HG02642 (cell line): ENCODE measurements around the gene NSD2.

Experiments
- ATAC-seq: cut with Tn5 transposase; IDR thresholded peaks from one replicate; pipeline ENCODE4 v1.9.1; 2021; ENCODE audit warnings: mild to moderate bottlenecking; ENCODE audit not compliant: unreplicated experiment, poor library complexity

NSD2 gene

DNA sequence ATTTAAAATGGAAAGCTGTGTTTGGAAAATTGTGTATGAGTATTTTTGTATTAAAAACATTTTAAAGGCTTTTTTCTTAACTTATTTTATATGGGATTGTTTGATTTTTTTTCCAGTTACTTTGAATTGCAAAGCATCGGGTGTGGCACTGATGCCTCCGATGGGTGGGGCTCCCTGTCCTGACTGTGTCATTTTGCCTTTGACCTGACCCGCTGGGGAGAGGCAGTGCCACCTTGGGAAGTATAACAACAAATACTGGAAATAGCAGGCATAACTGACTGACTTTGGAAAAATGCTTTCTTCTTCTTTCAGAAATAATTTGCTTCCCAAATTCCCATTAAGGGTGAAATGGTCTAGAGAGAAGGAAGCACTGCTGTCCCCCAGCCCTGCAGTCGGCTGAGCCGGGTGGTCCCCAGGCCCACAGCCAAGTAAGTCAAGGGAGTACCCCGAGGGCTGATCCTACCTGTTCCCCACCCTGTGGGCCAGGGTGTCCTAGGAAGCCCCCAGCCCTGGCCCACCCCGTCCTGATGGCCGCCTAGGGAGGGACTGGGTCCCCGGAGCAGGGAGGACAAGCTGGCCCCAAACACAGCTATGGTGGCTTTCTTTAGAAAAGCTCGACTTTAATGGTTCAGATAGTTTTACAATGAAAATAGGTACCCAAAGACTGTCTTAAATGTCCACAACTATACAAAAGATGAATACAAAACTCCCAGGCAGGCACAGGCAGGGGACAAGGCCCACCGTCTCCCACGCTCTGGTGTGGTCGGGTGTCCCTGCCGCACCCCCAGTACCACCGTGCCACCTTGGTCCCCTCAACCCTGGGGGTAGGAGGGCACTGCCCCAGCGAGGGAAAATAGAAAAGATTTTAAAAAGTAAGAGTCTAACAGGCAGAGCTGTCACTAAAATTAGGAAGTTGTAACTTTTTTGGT lies 111.2 kb downstream of the NSD2 start:
- no peak for ATAC-seq

- no peak for ATAC-seq
These were observed 112.1 kb downstream of the NSD2 start for GRCh38 chr4:1983053-1983845.

- no peak for ATAC-seq
These were observed 112.7 kb downstream of the NSD2 start for GRCh38 chr4:1983846-1984405.

DNA sequence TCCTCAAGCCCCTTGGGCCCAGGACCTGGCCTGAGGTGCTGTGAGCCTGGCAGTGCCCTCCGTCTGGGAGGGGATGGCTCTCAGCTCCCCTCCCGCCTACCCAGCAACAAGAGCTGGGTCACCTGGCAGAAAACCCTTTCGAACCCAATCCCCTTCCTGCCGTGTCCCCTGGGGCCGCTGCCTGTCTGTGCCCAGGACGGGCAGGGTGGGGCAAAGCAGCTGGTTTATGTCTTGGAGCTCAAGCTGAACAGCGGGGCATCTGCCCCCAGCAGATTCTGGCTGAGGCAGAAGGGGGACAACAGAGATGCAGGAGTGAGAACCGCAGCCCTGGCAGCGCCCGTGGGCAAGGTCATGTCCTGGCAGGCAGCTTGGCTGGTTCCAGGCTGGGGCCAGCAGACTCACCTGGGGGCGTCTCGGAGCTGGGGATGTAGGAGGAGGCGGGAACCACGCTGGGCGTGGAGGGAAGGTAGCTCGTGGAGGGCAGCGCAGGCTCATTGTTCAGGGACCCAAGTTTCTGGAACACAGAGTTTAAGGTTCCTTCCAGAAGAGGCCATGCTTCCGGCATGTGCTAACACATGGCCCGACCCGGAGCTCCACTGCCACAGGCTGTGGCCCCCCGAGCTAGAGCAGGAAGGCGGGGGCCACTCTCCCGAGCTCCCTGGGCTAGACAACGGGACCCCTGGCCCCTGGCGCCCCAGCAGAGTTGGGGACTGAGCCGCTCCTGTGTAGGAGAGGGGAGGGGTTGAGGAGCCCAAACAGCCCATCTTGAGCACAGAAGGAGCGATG lies 113.4 kb downstream of the NSD2 start:
- no peak for ATAC-seq

DNA sequence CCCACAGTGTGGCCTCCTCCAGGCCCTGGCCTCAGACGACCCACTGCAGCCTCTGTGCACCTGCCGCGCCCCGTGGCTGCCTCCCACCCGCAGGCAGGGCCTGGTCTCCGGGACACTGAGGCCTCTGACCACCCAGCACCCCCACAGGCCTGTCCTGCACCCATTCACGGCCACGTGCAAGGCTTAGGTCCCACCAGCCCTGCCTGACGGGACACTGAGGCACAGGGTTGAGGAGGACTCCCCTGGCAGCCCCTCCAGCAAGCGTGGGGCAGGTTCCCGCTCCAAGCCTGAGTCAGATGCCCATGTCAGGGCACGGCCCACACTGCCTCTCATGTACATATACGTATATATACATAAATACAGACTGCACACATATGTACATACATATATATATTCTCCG lies 114.1 kb downstream of the NSD2 start:
- ATAC-seq = no peak

DNA sequence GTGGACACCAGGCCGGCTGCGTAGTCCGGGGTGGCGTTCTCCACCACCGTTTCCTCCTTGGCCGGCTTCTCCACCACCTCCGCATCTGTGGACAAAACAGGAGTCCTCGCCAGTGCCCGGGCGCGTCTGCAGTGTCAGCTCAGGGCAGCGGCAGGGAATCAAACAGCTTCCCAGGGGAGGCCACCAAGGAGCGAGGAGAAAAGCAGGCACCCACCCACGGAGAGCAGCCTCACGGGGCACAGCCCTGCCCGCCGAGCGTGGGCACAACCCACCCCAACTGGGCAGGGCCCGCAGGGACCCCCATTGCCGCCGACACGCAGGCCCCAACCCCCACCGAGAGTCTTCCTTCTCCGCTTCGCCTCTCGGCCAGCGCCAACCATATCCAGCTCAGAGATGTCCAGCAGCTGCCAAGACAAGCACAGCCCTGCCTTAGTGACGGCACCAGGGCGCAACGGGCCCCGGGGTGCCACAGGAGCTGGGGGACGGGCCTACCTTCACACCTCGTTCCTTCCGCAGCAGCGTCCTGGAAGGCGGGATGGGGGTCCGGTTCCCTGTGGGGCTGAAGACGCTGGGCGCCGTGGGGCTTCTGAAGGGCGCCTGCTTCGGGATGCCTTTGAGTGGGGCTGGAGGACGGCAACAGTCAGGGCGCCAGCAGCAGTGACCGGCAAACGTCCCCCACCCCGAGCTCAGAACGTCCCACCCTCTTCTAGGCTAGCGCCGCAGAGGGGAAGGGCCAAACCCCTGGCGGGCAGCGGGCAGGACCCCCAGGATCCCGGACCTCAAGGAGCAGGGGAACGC lies 114.8 kb downstream of the NSD2 start:
- no peak for ATAC-seq

GRCh38 chr4:1986578-1987210 lies 115.5 kb downstream of the NSD2 start:
- ATAC-seq = no peak

- no peak for ATAC-seq
These were observed 116.1 kb downstream of the NSD2 start for GRCh38 chr4:1987296-1987695.

- no peak for ATAC-seq
These were observed 116.6 kb downstream of the NSD2 start for GRCh38 chr4:1987721-1988326.

DNA sequence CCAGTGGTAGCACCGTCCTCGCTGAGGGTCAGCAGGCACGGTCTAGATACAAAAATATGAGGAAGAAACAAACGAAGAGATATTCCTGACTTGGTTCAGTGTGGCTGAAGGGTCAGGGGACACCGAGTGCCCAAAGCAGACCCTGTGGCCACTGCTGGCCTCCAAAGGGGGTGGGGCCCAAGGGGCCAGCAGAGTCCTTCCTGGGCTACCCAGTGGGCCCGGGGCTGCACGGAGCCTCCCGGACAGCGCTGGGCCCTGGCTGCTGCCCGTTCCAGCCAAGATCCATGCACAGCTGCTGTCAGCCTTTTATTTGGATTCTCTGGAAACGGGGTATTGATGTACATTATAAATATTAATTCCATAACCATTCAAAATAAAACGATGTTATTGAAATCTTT lies 117.1 kb downstream of the NSD2 start:
- no peak for ATAC-seq

GRCh38 chr4:1989533-1990347 lies 118.5 kb downstream of the NSD2 start:
- no peak for ATAC-seq

DNA sequence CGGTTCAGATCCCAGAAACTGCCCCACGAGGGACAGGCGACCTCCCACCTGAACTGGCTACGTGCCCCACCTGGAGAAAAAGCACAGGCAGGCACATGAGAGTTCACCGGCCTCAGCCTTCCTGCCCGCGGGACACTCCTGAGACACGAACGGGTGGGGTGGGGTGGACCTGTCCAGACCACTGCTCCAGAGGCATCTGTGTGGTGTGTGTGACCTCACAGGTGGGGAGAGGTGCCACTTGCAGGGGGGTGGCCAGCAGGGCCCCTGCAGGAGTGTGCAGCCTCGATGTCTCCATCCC lies 119.1 kb downstream of the NSD2 start:
- ATAC-seq = no peak

- ATAC-seq = no peak
These were observed 119.5 kb downstream of the NSD2 start for GRCh38 chr4:1990676-1991075.

- no peak for ATAC-seq
These were observed 119.9 kb downstream of the NSD2 start for GRCh38 chr4:1991087-1991486.

GRCh38 chr4:1991596-1992434 lies 120.6 kb downstream of the NSD2 start:
- no peak for ATAC-seq

- no peak for ATAC-seq
These were observed 121.4 kb downstream of the NSD2 start for GRCh38 chr4:1992468-1993168.

DNA sequence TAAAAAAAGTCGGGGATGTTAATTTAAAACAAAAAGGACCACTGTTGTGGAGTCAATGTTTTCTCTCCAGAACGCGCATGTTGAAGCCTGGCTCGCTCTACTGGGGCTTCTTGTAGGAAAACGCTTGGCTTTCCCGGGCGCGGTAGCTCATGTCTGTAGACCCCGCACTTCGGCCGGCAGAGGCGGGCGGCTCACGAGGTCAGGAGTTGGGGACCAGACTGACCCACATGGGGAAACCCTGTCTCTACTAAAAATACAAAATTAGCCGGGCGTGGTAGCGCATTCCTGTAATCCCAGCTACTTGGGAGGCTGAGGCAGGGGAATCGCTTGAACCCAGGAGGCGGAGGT lies 122.0 kb downstream of the NSD2 start:
- ATAC-seq = no peak
